GM12875 (cell line): Measurements from ENCODE around the gene MORF4L2.

ENCODE experiments used
- H3K4me3 ChIP-seq: one replicate; pipeline ENCODE4 v1.5.1; 2011; ENCODE audit warnings: low read depth, low read length, control low read depth
- TF ChIP-seq, protein P1 (sequence below): IDR thresholded peaks from 2 replicates; pipeline ENCODE4 v1.5.1; 2011; ENCODE audit warnings: low read depth, mild to moderate bottlenecking, control low read depth, inconsistent platforms, low read length, moderate library complexity, borderline replicate concordance; ENCODE audit not compliant: insufficient read depth

MORF4L2 gene, protein sequence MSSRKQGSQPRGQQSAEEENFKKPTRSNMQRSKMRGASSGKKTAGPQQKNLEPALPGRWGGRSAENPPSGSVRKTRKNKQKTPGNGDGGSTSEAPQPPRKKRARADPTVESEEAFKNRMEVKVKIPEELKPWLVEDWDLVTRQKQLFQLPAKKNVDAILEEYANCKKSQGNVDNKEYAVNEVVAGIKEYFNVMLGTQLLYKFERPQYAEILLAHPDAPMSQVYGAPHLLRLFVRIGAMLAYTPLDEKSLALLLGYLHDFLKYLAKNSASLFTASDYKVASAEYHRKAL

DNA sequence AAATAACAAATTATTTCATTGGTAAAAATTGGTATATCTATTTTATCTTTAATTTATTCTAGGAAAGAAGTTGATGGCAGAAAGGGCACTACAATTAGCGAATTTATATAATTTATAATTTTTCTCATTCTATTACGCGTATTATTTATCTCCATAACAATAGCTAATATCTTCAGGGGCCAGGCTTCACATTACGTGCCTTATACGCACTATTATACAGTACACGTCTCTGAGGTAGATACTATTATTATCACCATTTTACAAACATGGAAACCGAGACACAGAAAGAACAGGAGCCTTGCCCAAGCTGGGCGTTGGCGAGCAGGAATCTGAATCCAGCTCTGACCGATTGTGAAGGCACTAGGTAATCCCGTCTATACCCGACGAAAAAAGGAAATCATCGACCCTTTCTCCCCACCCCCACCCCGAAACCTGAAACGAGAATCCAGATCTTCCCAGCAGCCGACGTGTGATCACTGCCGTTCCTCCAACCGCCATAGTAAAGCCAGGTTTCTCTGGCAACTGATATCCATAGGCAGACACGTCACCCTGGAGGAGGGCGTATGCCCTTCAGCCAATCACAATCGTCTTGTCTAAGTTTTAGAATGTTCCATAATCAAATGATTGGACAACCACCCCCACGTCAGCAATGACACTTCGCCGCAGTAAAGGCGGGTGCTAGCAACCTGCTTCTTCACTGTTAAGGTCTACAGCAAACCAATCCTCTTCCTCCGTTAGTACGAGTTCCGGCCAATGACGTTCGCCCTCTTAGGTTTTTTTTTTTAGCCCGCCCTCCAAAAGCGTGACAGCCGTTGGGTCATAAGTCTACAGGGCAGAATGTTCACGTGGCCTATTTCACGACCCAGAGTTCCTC lies at the start of gene MORF4L2:
TSS of gene MORF4L2 (minus strand) at position 501 of the 874 bp plus-strand sequence. CDS start 9,672 bp downstream, outside the sequence.
- TF ChIP-seq, protein P1, sequence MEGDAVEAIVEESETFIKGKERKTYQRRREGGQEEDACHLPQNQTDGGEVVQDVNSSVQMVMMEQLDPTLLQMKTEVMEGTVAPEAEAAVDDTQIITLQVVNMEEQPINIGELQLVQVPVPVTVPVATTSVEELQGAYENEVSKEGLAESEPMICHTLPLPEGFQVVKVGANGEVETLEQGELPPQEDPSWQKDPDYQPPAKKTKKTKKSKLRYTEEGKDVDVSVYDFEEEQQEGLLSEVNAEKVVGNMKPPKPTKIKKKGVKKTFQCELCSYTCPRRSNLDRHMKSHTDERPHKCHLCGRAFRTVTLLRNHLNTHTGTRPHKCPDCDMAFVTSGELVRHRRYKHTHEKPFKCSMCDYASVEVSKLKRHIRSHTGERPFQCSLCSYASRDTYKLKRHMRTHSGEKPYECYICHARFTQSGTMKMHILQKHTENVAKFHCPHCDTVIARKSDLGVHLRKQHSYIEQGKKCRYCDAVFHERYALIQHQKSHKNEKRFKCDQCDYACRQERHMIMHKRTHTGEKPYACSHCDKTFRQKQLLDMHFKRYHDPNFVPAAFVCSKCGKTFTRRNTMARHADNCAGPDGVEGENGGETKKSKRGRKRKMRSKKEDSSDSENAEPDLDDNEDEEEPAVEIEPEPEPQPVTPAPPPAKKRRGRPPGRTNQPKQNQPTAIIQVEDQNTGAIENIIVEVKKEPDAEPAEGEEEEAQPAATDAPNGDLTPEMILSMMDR, result no peak

DNA sequence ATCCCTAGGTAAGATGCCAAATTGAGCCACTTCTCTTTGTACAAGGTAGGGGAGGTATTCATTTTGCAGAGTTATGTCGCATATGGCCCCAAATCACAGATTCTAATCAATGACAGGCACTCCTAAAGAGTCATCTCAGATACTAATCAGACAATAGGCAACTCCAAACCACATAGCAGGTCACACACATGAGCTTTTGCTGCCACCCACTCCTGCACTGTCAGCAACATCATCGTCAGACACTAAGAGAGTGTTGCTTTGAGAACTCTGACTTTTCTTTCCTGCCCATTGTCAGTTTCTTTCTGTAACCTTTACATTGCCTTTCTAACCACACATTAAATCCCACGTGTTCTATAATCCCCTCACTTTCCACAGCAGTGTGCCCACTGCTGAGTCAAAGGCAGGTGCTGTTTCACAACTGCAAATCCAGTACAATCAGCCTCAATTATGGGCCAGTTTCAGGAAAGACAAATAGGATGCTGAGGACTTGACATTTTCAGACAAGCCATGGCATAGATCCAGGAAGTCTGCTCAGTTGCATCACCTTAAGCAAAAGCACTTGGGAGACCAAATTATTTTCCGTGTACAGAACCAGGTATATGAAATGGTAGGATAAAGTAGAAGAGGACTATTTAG lies 47.7 kb upstream of the MORF4L2 start:
- no peak overlapping the region for H3K4me3 ChIP-seq
- TF ChIP-seq, protein P1, result no peak

More for the DNA sequence above, at the start of gene MORF4L2:
- H3K4me3 ChIP-seq, result peak within 1 kb of the TSS; percentile 76

DNA sequence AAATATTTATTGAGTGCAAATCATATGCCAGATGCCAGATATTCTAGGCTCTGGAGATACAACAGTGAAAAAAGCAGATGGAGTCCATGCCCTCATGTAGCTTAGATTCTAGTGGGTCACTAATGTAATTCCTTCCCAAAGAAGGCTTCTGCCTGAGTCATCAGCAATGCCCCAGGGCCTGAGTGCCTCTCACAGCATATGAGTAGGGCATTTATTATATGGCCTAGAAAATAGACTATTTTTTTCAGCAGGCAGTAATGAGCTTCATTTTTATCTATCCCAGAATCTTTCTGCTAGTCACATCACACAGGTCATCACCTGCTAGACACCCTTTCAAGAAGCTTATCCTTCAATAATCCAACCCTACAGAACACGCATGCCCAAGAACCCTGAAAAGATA lies 46.5 kb upstream of the MORF4L2 start:
- TF ChIP-seq, protein P1, result no peak
- H3K4me3 ChIP-seq, result no peak overlapping the region

DNA sequence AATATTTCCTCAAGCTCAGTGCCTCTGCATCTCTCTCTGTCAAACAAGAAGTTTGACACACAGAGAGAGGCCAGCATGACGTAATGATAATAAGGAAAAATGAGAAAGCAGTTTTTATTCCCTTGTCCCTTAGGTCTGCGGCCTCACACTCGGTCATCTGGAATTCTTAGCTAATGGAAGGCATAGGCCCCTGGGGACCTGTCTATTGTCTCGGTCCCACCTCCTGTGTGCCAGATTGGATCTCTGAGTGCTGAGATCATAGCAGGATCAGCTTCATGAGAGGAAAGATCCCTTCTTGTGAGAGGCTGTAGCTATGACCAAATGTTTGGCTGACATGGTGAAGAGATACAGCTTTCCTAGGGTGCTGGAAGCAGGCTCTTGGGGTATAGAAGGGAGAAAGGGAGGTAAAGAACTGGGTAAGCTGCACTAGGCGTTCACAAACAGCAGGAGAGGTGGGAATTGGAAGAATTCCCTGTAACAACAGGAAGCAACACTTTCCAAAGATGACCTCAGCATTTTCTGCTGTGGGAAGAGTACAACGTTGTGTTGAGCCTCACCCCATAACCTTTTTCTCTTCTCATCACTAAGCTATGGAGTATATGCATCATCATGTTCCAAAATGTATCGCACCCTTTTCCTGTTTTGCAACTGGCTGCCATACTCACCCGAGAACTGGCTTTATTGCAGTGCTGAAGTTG lies 44.4 kb upstream of the MORF4L2 start:
- TF ChIP-seq, protein P1, result no peak
- no peak overlapping the region for H3K4me3 ChIP-seq

DNA sequence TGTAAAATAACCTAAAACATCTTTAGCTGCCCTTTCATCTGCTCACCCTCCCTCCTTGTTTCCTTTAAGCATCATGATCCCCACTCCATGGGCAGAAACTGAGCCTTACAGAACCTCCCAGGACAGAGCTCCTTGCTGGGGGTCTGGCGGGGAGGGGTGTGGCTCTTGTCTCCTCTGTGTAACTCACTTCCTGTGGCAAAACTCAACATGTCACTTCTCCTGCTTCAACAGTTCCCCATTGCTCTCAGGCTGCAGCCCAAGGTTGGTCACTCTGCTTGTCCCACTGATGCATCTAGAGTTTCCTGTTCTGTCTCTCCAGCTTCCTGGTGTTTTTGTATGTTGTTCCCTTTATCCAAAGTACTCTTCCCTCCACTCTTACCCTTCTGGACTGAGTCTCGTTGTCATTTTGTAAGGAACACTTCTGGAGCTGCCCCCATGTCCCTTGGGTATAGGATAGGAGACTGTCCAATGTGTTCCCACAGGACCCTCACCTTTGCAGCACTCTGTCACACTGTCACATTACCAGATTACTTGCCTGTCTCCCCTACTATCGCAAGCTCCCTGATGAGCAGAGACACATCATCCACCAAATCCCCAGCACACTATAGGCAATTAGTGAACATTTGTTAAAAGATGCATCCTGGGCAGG lies 43.8 kb upstream of the MORF4L2 start:
- H3K4me3 ChIP-seq, result no peak overlapping the region
- TF ChIP-seq, protein P1, result no peak

DNA sequence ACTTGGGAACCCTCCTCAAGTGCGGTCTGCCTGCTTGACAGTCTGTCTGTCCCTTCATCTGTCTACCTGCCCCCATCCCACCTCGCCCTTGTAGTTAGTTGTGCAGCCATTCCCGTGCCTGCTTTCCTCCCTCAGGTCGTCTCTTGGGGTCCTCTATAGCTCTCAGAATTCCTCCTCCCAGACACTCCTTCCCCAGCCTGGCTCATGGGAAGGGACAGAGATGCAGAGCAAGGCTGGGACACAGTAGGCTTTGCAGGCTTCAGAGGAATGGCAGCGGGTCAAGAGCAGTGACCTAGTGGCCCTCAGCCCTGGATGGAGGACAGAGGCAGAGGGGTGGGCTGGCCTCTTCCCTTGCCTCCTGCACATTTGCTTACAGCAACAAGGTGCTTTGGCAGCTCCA lies 42.5 kb upstream of the MORF4L2 start:
- H3K4me3 ChIP-seq, result no peak overlapping the region
- TF ChIP-seq, protein P1, result no peak
